ENCODE results near the gene GRAMD4. TPM values are rescaled to one million over a fixed set of nuclear protein-coding genes. Genes with fewer than 3 reads are reported as not detected.

Gene GRAMD4
- total RNA-seq, 4 donors from 2014 or later, result 16.7 to 106 (median 53.3) TPM

DNA sequence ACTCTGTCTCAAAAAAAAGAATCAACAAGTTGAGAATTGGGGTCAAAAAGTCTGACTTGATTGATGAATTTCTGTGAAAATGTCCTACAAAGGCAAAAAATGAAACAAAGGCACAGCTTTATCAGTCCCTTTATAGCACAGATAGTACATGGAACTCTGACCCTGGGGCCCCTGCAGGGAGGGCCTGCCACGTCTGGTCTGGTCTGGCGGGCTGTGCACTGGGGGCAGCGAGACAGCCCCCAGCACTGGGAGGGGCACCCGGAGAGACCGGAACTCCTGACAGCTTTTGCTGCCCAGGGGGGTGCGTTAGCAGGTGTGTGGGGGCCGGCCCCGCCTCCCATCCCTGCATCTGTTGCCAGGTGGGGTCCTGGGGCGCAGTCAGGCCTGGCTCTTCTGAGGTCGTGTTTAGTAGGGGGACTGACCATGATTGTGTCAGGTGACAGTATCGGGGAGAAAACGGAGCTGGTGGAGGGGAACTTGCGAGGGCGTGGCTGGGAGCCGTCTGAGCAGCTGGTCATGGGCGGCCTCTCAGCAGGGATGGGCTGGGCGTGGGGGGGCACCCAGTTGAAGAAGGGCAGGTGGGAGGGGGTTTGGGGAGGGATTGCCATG is 51.7 kb downstream of the GRAMD4 start:
- intact Hi-C loops (cut with DNase I; ENCODE audit: low total_unique reads) (no loop called here), in situ Hi-C loops (cut with MboI; ENCODE audit: low sequenced_read_pairs in 4 of 4) (no loop called here)
- no peak overlapping the region for H3K27ac ChIP-seq

DNA sequence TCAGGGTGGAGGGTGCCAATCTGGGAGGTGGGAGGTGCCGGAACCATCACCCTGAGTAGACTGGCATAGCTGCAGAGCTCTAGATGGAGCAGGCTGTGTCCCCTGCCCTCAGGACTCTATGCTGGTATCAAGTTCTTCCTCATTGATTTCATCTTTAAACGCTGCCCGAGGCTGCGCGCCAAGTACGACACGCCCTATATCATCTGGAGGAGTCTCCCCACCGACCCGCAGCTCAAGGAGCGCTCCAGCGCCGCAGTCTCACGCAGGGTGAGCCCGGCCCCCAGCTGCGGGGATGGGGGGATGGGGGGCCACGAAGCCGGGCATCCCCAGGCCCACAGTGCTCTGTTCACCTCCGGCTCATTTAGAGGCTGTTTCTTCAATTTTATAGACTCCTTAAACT is 52.5 kb downstream of the GRAMD4 start:
- no peak overlapping the region for H3K27ac ChIP-seq
- in situ Hi-C loops (cut with MboI; ENCODE audit: low sequenced_read_pairs in 4 of 4) (no loop called here), intact Hi-C loops (cut with DNase I; ENCODE audit: low total_unique reads) (no loop called here)
- H3K36me3 ChIP-seq, result peaks cover 0 to 31% of the 10 kb centered on the region in 2 donors
- no peaks in the 10 kb centered on the region for H3K27me3 ChIP-seq
- H3K4me3 ChIP-seq, result no peak overlapping the region
- no peak for ATAC-seq
- H3K9me3 ChIP-seq, result no peaks in the 10 kb centered on the region
- no peak for TF ChIP-seq POLR2A (IDR thresholded peaks at IDR 0.05)
- peaks cover 12 to 16% of the 10 kb centered on the region in 2 donors for H3K4me1 ChIP-seq
- no peak for DNase-seq

More for the DNA sequence above, 51.7 kb downstream of the GRAMD4 start:
- no peak for ATAC-seq
- no peak for TF ChIP-seq POLR2A (IDR thresholded peaks at IDR 0.05)
- TF ChIP-seq, protein P1, sequence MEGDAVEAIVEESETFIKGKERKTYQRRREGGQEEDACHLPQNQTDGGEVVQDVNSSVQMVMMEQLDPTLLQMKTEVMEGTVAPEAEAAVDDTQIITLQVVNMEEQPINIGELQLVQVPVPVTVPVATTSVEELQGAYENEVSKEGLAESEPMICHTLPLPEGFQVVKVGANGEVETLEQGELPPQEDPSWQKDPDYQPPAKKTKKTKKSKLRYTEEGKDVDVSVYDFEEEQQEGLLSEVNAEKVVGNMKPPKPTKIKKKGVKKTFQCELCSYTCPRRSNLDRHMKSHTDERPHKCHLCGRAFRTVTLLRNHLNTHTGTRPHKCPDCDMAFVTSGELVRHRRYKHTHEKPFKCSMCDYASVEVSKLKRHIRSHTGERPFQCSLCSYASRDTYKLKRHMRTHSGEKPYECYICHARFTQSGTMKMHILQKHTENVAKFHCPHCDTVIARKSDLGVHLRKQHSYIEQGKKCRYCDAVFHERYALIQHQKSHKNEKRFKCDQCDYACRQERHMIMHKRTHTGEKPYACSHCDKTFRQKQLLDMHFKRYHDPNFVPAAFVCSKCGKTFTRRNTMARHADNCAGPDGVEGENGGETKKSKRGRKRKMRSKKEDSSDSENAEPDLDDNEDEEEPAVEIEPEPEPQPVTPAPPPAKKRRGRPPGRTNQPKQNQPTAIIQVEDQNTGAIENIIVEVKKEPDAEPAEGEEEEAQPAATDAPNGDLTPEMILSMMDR (IDR thresholded peaks at IDR 0.05 in 4 of 5, conservative IDR thresholded peaks at IDR 0.05 in 1 of 5), result no peak
- Histone ChIP-seq H3K4me1 (peaks cover 6 to 9% of the 10 kb centered on the region in 2 donors), H3K9me3 (no peaks in the 10 kb centered on the region), H3K36me3 (peaks cover 0 to 37% of the 10 kb centered on the region in 2 donors), H3K27me3 (no peaks in the 10 kb centered on the region), H3K4me3 (no peak overlapping the region)
- DNase-seq, result no peak

DNA sequence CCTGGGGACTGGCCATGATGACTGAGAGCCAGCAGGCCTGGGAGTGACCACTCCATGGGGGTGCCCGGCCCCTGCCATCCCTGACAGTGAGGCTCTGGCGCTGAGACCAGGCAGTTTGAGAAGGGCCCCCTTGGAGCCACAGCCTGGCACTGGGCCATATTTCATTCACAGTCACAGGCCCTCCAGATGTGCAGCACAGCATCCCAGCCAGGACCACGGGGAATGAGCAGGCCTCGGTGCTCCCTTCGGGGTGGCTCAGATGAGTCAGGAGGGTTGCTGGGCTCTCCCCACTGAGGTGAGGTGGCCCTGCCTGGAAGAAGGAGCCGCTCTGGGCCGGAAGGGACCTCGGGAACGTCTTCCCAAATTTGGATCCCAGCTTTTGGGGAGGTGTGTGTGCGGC is 53.0 kb downstream of the GRAMD4 start:
- peaks cover 12 to 17% of the 10 kb centered on the region in 2 donors for H3K4me1 ChIP-seq
- H3K27ac ChIP-seq, result peak overlapping the region in 3 of 4 donors; percentile 57 to 69 (median 65)
- no peaks in the 10 kb centered on the region for H3K9me3 ChIP-seq
- intact Hi-C loops (cut with DNase I; ENCODE audit: low total_unique reads) (no loop called here), in situ Hi-C loops (cut with MboI; ENCODE audit: low sequenced_read_pairs in 4 of 4) (no loop called here)
- DNase-seq (no peak), ATAC-seq (no peak)
- H3K36me3 ChIP-seq, result peaks cover 0 to 30% of the 10 kb centered on the region in 2 donors
- H3K4me3 ChIP-seq, result no peak overlapping the region
- TF ChIP-seq, protein P1 (IDR thresholded peaks at IDR 0.05 in 4 of 5, conservative IDR thresholded peaks at IDR 0.05 in 1 of 5), result no peak
- no peaks in the 10 kb centered on the region for H3K27me3 ChIP-seq

DNA sequence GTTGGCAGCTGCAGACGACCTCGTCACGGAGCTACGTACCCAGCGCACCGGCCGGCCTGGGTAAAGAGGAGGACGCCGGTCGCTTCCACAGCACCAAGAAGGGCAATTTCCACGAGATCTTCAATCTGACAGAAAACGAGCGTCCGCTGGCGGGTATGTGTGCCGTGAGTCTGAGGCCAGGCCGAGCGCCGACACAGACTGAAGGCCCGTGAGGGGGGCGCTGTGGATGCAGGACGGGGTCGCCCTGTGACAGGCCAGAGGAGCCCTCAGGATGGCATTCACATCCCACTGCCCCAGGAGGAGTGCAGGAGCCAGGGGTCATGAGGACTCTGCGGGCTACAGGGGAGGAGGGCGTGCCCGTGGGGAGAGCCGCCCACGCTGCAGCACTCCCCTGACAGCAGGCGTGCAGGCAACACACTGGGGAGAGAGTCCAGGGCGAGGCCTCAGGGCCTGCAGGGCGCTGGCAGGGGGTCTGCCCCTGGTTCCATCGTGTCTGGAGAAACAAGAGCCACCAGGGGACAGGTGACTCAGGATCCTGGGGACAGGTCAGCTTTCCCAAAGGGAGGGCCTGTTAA is 53.6 kb downstream of the GRAMD4 start:
- Histone ChIP-seq H3K4me3 (peak overlapping the region in 1 of 4 donors; percentile 40), H3K36me3 (peaks cover 0 to 24% of the 10 kb centered on the region in 2 donors), H3K27me3 (no peaks in the 10 kb centered on the region), H3K4me1 (peaks cover 12 to 17% of the 10 kb centered on the region in 2 donors), H3K27ac (peak overlapping the region; percentile 22 to 69 (median 61)), H3K9me3 (no peaks in the 10 kb centered on the region)
- no peak for ATAC-seq
- intact Hi-C loops (cut with DNase I; ENCODE audit: low total_unique reads) (no loop called here), in situ Hi-C loops (cut with MboI; ENCODE audit: low sequenced_read_pairs in 4 of 4) (no loop called here)
- no peak for DNase-seq
- no peak for TF ChIP-seq POLR2A (IDR thresholded peaks at IDR 0.05)
- TF ChIP-seq, protein P1 (IDR thresholded peaks at IDR 0.05 in 4 of 5, conservative IDR thresholded peaks at IDR 0.05 in 1 of 5), result no peak

DNA sequence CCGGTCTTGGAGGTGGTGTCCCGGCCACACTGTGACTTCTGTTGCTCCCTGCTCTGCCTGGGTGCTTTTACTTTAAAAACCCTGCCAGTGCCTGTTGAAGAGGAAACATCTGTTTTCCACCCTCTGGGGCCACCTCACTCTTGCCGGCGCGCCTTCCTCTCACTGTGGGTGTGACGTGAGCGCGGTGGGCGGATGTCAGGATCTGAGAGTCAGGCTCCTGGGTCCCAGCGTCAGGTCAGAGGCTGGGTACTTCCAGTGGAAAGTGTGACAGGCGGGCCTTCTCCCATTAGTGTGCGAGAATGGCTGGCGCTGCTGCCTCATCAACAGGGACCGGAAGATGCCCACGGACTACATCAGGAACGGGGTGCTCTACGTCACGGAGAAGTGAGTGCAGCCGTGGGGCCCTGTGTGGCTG is 54.2 kb downstream of the GRAMD4 start:
- peak in 1 of 2 donors; percentile 32 for TF ChIP-seq POLR2A (IDR thresholded peaks at IDR 0.05)
- TF ChIP-seq, protein P1 (IDR thresholded peaks at IDR 0.05 in 4 of 5, conservative IDR thresholded peaks at IDR 0.05 in 1 of 5), result no peak
- ATAC-seq (no peak), DNase-seq (no peak)
- Histone ChIP-seq H3K9me3 (no peaks in the 10 kb centered on the region), H3K27me3 (no peaks in the 10 kb centered on the region), H3K4me1 (peaks cover 12 to 17% of the 10 kb centered on the region in 2 donors), H3K4me3 (peak overlapping the region in 3 of 4 donors; percentile 19 to 40 (median 31)), H3K36me3 (peaks cover 0 to 19% of the 10 kb centered on the region in 2 donors), H3K27ac (peak overlapping the region; percentile 22 to 69 (median 61))
- intact Hi-C loops (cut with DNase I; ENCODE audit: low total_unique reads) (no loop called here), in situ Hi-C loops (cut with MboI; ENCODE audit: low sequenced_read_pairs in 4 of 4) (no loop called here)

All from gastrocnemius medialis (tissue), 4 donors.